GM21825 (cell line): ENCODE data around the gene ICE1.

Experiments
- ATAC-seq: cut with Tn5 transposase; IDR thresholded peaks from one replicate; pipeline ENCODE4 v1.9.1; 2021; ENCODE audit warnings: mild to moderate bottlenecking, moderate library complexity; ENCODE audit not compliant: unreplicated experiment

ICE1 gene

GRCh38 chr5:5531371-5531770 is 108.9 kb downstream of the ICE1 start:
- ATAC-seq: no peak

- no peak for ATAC-seq
These were observed 110.0 kb downstream of the ICE1 start for GRCh38 chr5:5532306-5533076.

- ATAC-seq: no peak
These were observed 111.5 kb downstream of the ICE1 start for GRCh38 chr5:5533927-5534326.

- ATAC-seq: no peak
These were observed 111.9 kb downstream of the ICE1 start for GRCh38 chr5:5534333-5534732.

- no peak for ATAC-seq
These were observed 114.4 kb downstream of the ICE1 start for GRCh38 chr5:5536871-5537270.

- ATAC-seq: no peak
These were observed 114.9 kb downstream of the ICE1 start for GRCh38 chr5:5537426-5537825.

GRCh38 chr5:5539590-5539989 is 117.1 kb downstream of the ICE1 start:
- no peak for ATAC-seq
